Measurements from ENCODE around the gene ZSWIM4.

The ZSWIM4 gene

GRCh38 chr19:13835791-13836723, 40.8 kb downstream of the ZSWIM4 start:
- no peak for DNase-seq

- DNase-seq = no peak
Observed at GRCh38 chr19:13838435-13839129, 43.3 kb downstream of the ZSWIM4 start.

GRCh38 chr19:13839130-13839937, 44.1 kb downstream of the ZSWIM4 start:
- no peak for DNase-seq

- DNase-seq = no peak
Observed at GRCh38 chr19:13839938-13840304, 44.7 kb downstream of the ZSWIM4 start.

- no peak for DNase-seq
Observed at GRCh38 chr19:13840305-13841085, 45.3 kb downstream of the ZSWIM4 start.

- DNase-seq = peak; percentile 47
Observed at GRCh38 chr19:13841086-13841961, 46.1 kb downstream of the ZSWIM4 start.

GRCh38 chr19:13841962-13842290, 46.7 kb downstream of the ZSWIM4 start:
- DNase-seq = no peak

- DNase-seq = peak; percentile 77
Observed at GRCh38 chr19:13842291-13843103, 47.3 kb downstream of the ZSWIM4 start.

- peak; percentile 85 for DNase-seq
Observed at GRCh38 chr19:13843104-13843921, 48.1 kb downstream of the ZSWIM4 start.

- peak; percentile 48 for DNase-seq
Observed at GRCh38 chr19:13844130-13844631, 48.9 kb downstream of the ZSWIM4 start.

- DNase-seq = peak; percentile 98
Observed at GRCh38 chr19:13846557-13847406, 51.5 kb downstream of the ZSWIM4 start.

- peak; percentile 94 for DNase-seq
Observed at GRCh38 chr19:13847407-13848339, 52.4 kb downstream of the ZSWIM4 start.

GRCh38 chr19:13848340-13848677, 53.1 kb downstream of the ZSWIM4 start:
- no peak for DNase-seq

- peak; percentile 44 for DNase-seq
Observed at GRCh38 chr19:13848798-13849676, 53.8 kb downstream of the ZSWIM4 start.

- peak; percentile 89 for DNase-seq
Observed at GRCh38 chr19:13849991-13850909, 55.0 kb downstream of the ZSWIM4 start.
